ENCODE results near the gene PPP2R3B.

The PPP2R3B gene

DNA sequence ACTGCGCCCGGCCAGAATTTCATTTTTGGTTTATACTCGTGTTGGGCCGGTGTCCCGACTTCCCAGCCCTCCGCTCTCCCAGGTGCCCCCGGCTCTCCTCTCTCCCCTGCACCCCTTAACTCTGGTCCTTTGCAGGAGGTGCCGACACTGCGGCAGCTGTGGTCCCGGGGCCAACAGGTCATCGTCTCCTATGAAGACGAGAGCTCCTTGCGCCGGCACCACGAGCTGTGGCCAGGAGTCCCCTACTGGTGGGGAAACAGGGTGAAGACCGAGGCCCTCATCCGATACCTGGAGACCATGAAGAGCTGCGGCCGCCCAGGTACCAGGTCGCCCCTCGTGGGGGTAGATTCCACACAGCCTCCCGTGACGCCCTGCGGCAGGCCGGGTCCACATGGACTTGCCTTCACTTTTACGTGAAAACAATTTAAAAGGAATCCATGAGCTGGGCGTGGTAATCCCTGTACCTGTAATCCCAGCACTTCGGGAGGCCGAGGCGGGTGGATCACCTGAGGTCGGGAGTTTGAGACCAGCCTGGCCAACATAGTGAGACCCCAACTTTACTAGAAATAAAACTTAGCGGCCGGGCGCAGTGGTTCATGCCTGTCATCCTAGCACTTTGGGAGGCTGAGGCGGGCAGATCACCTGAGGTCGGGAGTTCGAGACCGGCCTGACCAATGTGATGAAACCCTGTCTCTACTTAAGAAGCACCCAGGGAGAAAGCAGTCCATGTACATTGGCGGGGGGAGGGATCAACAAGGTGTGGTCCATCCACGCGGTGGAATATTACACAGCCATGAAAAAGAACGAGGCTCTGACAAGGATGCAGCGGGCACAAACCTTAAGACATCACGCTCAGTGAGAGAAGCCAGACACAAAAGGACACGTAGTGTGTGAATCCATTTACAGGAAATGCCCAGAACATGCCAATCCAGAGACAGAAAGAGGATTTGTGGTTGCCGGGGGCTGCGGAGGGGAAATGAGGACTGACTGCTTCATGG is 93.5 kb downstream of the PPP2R3B start:
- peak; percentile 6 for DNase-seq

DNA sequence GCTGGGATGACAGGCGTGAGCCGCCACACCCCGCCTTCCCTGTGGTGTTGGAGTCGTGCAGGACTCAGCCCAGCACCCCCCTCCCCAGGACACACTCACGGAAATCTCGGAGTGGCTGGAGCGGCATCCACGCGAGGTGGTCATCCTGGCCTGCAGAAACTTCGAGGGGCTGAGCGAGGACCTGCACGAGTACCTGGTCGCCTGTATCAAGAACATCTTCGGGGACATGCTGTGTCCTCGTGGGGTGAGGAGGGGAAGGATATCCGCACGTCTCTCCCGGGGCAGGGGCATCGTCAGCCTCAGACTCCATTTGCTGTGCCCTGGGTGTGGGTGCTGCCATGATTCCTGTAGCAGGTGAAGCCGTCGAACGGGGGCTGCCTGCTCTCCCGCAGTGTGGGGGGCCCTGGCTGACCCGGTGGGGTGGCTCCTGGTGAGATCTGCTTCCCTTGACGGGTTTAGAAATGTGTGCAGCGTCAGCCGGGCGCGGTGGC is 95.3 kb downstream of the PPP2R3B start:
- DNase-seq = peak; percentile 13

DNA sequence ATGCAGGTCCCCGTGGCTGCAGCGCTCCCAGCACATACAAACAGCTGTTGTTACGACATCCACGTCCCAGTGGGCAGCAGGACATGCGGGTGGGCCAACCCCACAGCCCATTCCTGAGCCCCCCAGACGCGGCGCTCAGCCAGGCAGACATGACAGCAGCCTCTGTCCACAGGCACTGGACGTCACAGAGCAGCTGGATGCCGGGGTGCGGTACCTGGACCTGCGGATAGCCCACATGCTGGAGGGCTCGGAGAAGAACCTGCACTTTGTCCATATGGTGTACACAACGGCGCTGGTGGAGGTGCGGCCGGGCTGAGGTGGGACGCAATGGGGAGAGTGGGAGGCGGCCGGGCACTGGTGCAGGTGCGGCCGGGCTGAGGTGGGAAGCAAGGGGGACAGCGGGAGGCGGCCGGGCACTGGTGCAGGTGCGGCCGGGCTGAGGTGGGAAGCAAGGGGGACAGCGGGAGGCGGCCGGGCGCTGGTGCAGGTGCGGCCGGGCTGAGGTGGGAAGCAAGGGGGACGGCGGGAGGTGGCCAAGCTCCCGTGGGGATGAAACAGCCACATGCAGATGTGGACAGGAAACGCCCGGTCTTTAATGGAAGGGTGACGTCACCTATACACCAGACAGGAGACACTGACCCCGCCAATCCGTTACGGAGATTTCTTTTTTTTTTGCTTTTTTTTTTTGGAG is 96.1 kb downstream of the PPP2R3B start:
- DNase-seq = peak; percentile 10

DNA sequence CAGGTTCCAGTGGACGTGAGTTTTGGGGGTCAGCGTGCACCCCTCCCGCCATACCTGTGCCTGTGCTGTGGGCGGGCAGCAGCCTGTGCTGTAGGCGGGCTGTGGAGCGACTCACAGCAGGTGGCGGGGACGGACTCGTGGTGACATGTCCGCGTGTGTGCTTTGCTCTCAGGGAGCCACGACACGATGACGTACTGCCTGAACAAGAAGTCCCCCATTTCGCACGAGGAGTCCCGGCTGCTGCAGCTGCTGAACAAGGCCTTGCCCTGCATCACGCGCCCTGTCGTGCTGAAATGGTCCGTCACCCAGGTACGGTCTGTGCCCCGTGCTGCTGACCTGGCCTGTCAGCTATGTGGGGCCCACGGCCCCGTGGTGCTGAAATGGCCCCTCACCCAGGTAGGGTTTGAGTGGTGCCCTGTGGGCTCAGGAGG is 98.1 kb downstream of the PPP2R3B start:
- DNase-seq = peak; percentile 13

DNA sequence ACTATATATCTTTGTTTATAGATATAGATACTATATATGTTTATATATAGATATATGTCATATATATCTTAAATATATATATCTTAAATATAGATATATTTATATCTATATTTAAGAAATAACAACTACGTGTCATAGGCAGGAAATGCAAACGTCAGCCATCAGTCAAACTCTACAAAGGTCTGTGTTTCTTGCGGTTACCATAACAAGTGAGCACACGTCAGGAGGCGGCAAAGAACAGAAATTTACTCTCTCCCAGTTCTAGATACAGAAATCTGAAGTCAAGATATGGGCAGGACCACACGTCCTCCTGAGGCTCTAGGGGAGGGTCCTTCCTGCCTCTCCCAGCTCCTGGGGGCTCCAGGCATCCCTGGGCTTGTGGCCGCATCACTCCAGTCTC is 99.0 kb downstream of the PPP2R3B start:
- DNase-seq = peak; percentile 0

DNA sequence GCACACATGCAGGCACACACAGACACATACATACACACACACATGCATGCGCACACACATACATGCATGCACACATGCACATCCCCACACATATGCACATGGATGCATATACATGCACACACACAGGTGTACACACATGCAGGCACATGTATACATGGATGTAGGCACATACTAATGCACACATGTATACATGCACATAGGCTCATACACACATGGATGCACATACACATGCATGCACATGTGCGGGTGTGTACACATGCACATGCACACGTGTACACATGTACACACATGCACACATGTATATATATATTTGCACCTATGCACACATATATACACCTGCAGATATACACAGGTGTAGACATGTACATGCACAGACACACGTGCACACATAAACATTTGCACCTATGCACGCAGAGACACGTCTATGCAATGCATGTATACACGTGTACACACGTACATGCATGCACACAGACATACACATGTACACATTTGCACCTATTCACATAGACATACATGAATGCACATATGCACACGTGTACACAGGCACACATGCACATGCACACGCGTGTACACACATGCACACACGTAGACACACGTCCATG is 101.5 kb downstream of the PPP2R3B start:
- DNase-seq = no peak

Measured in activated CD8-positive, alpha-beta memory T cell treated with anti-CD3 and anti-CD28 coated beads, Interleukin-2, amount 50 U/mL, for 4 hours (primary cell).